Neural cell (in vitro differentiated cells): ENCODE data around the gene ACTN2. TPM values are rescaled to one million over a fixed set of nuclear protein-coding genes. Genes with fewer than 3 reads are reported as not detected.

Experiments
- polyA plus RNA-seq: library from polyadenylated mRNA; depleted of rRNA; stranded (reverse); fragments of >200 nt; gene quantifications from 2 replicates; pipeline ENCODE4 v1.2.3, GENCODE V29; 2014

The ACTN2 gene
- polyA plus RNA-seq, 1 donor from 2014 or later, result 6.1 TPM

Other genes starting within 250 kb of the ACTN2 start
- 1.0 and 4.9 TPM in 2 replicates for gene LGALS8, start 162.5 kb upstream of the ACTN2 start, polyA plus RNA-seq
- 5.9 and 8.8 TPM in 2 replicates for gene HEATR1, start 82.0 kb upstream of the ACTN2 start, polyA plus RNA-seq
- gene MTR, start 108.8 kb downstream of the ACTN2 start, polyA plus RNA-seq, result 14.1 and 15.0 TPM in 2 replicates